Colonic mucosa (tissue), 4 donors: ENCODE data around the gene NAA60. TPM values are rescaled to one million over a fixed set of nuclear protein-coding genes. Genes with fewer than 3 reads are reported as not detected.
"Not testable (repeated sequence)": the region's sequence is repeated elsewhere in the genome, so short reads cannot be mapped to it uniquely, and the experiment has no call there.

Experiments
- DNase-seq: peaks from one replicate; pipeline ENCODE4 v3.0.0-alpha.2; 2020
- H3K27ac ChIP-seq: fragments of 200-600 bp; one replicate; pipeline ENCODE4 v1.8.0; 2021
- H3K27me3 ChIP-seq: fragments of 200-600 bp; one replicate; pipeline ENCODE4 v1.8.0; 2021
- H3K36me3 ChIP-seq: fragments of 200-600 bp; one replicate; pipeline ENCODE4 v1.8.0; 2021
- H3K4me1 ChIP-seq: fragments of 200-600 bp; one replicate; pipeline ENCODE4 v1.8.0; 2021; ENCODE audit warnings: mild to moderate bottlenecking
- H3K4me3 ChIP-seq: fragments of 200-600 bp; one replicate; pipeline ENCODE4 v1.8.0; 2021
- H3K9ac ChIP-seq, 2 donors: one replicate each; pipeline ENCODE4 v1.7.0; 2013; ENCODE audit warnings: control low read depth in 2 of 2, low read depth in 2 of 2, low read length in 2 of 2
- H3K9me3 ChIP-seq: fragments of 200-600 bp; one replicate; pipeline ENCODE4 v1.8.0; 2021
- CTCF ChIP-seq: fragments of 200-600 bp; IDR thresholded peaks from one replicate; pipeline ENCODE4 v1.8.0; 2022; ENCODE audit warnings: antibody characterized with exemption, mild to moderate bottlenecking
- intact Hi-C: fragments of 100-400 bp; cut with DNase I; formaldehyde crosslinking; loops from one replicate; pipeline ENCODE4 v1.14.1; 2022
- total RNA-seq, 2 donors: library from RNA; stranded (reverse); fragmentation: NEBNext Ultra II Directional in 1 of 2; extraction: Animal tissue kit (Norgen Biotek cat#: 25700) in 1 of 2; gene quantifications; one replicate each; pipeline ENCODE4 v1.2.1, GENCODE V29; 2021
- donor health status: healthy.
- donor health status: DM: no; HTN: no; CAD: no.
- donor health status: DM: no; HTN: no; CAD: no.

NAA60 gene
- total RNA-seq, 2 donors from 2014 or later = 56.8 to 68.6 TPM

- Histone ChIP-seq H3K36me3 (no peaks in the 10 kb centered on the region), H3K4me1 (no peaks in the 10 kb centered on the region), H3K9me3 (no peaks in the 10 kb centered on the region), H3K9ac (no peak overlapping the region), H3K4me3 (no peak overlapping the region), H3K27ac (no peak overlapping the region), H3K27me3 (no peaks in the 10 kb centered on the region)
- no peak for TF ChIP-seq CTCF
- DNase-seq = no peak
- intact Hi-C loops = no loop called here
Observed at GRCh38 chr16:3523281-3523680, 79.8 kb downstream of the NAA60 start.

GRCh38 chr16:3525951-3526350 is 82.5 kb downstream of the NAA60 start:
- Histone ChIP-seq H3K36me3 (no peaks in the 10 kb centered on the region), H3K4me3 (no peak overlapping the region), H3K27me3 (no peaks in the 10 kb centered on the region), H3K9ac (no peak overlapping the region), H3K27ac (no peak overlapping the region), H3K4me1 (no peaks in the 10 kb centered on the region), H3K9me3 (no peaks in the 10 kb centered on the region)
- DNase-seq = no peak
- TF ChIP-seq CTCF = no peak
- intact Hi-C loops = no loop called here

GRCh38 chr16:3527216-3527829 is 83.8 kb downstream of the NAA60 start:
- H3K4me3 ChIP-seq, H3K9ac ChIP-seq, H3K27ac ChIP-seq, H3K27me3 ChIP-seq, intact Hi-C loops, H3K9me3 ChIP-seq, H3K4me1 ChIP-seq, H3K36me3 ChIP-seq: not testable (repeated sequence)
- peak; percentile 51 for TF ChIP-seq CTCF
- DNase-seq = peak; percentile 69

- DNase-seq = no peak
- intact Hi-C loops = no loop called here
- Histone ChIP-seq H3K4me1 (no peaks in the 10 kb centered on the region), H3K9ac (no peak overlapping the region), H3K36me3 (no peaks in the 10 kb centered on the region), H3K27me3 (no peaks in the 10 kb centered on the region), H3K4me3 (no peak overlapping the region), H3K27ac (no peak overlapping the region), H3K9me3 (no peaks in the 10 kb centered on the region)
- no peak for TF ChIP-seq CTCF
Observed at GRCh38 chr16:3528406-3528805, 84.9 kb downstream of the NAA60 start.

- no peaks in the 10 kb centered on the region for H3K36me3 ChIP-seq
- H3K27ac ChIP-seq = no peak overlapping the region
- intact Hi-C loops = no loop called here
- H3K27me3 ChIP-seq = no peaks in the 10 kb centered on the region
- no peaks in the 10 kb centered on the region for H3K4me1 ChIP-seq
- no peaks in the 10 kb centered on the region for H3K9me3 ChIP-seq
- no peak for DNase-seq
- no peak overlapping the region for H3K9ac ChIP-seq
- no peak overlapping the region for H3K4me3 ChIP-seq
- TF ChIP-seq CTCF = no peak
Observed at GRCh38 chr16:3529175-3529574, 85.7 kb downstream of the NAA60 start.
